Spinal cord (tissue), 10 donors: ENCODE data around the gene C20orf144. TPM values are rescaled to one million over a fixed set of nuclear protein-coding genes. Genes with fewer than 3 reads are reported as not detected.
A peak's percentile ranks its signal among the peaks of the same experiment; 100 is the strongest.

Experiments used
- DNase-seq, 6 donors: peaks; one replicate each; pipeline versions ENCODE4 v3.0.0 to v3.0.0-alpha.2; 2013 to 2015; ENCODE audit warnings: low spot score in 6 of 6, low read depth in 4 of 6
- H3K27ac ChIP-seq: one replicate; pipeline ENCODE4 v1.5.1; 2013; ENCODE audit warnings: low read depth, low read length, control low read depth
- H3K27me3 ChIP-seq: one replicate; pipeline ENCODE4 v1.6.1; 2013; ENCODE audit warnings: low read length; ENCODE audit not compliant: control insufficient read depth, insufficient read depth
- H3K36me3 ChIP-seq: one replicate; pipeline ENCODE4 v1.6.1; 2013; ENCODE audit warnings: low read length; ENCODE audit not compliant: control insufficient read depth, insufficient read depth
- H3K4me1 ChIP-seq: one replicate; pipeline ENCODE4 v1.6.1; 2013; ENCODE audit warnings: low read length; ENCODE audit not compliant: control insufficient read depth, insufficient read depth
- H3K4me3 ChIP-seq: one replicate; pipeline ENCODE4 v1.5.1; 2013; ENCODE audit warnings: low read depth, low read length, control low read depth
- H3K9me3 ChIP-seq: one replicate; pipeline ENCODE4 v1.6.1; 2013; ENCODE audit warnings: low read length; ENCODE audit not compliant: control insufficient read depth, insufficient read depth
- WGBS: methylation state at CpG from one replicate; pipeline ENCODE4 v1.1.5; 2013; ENCODE audit warnings: missing lambda C conversion rate; ENCODE audit not compliant: insufficient coverage; 5-methylcytosine and 5-hydroxymethylcytosine counted together
- polyA plus RNA-seq, 2 donors: library from polyadenylated mRNA; unstranded; fragments of 120-200 nt; gene quantifications; one replicate each; pipeline ENCODE4 v1.2.1, GENCODE V29; 2013; ENCODE audit not compliant: insufficient read length in 2 of 2
- total RNA-seq, 2 donors: library from RNA; depleted of rRNA in 1 of 2; stranded (reverse); fragments of 120-200 nt in 1 of 2; fragments of >200 nt in 1 of 2; gene quantifications; one replicate each; pipeline versions ENCODE4 v1.2.3 to v1.2.4, GENCODE V29; 2013 to 2014
- donor health status: healthy.

The C20orf144 gene
- total and polyA plus RNA-seq, 4 donors: 0.33 to 1.1 TPM; not detected in 2

DNA sequence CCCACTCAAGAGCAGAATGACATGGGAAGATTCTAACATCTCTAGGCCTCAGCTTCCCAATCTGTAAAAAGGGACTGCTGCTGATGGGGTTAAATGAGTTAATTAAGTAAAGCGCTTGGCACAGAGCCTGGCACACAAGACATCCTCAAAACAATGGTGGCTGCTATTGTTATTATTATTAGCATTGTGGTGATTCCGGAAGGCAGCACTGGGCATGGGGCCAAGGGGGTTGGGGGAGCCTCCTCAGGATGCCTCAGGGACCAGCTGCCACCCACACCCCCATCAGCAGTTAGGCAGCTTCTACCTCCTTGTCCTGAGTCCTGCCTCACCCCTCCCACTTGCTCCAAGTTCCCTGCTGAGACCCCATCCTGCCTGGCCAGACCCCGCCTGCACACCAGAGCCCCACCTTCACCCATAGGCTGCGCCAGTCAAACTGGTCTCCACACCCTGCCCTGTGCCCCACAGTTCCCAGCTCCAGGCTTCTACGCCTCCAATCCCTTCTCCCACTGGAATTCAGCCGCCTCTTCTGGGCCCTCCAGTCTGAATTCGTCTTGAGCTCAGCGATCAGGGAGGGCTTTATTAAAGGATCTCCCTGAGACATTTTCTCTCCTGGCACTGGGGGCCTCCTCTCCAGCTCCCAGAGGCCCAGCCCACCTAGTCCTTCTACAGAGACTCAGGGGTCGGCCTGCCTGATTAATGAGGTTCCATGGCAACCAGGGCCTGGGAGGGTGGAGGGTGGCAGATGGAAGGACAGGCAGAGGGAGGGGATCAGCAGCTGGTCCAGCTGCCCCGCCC lies 22.6 kb downstream of the C20orf144 start:
- peak in 2 of 6 donors; percentile 37 to 64 for DNase-seq
- H3K9me3 ChIP-seq: no peaks in the 10 kb centered on the region
- 12% methylated on average over 7 of the region's 10 CpGs for WGBS
- H3K4me3 ChIP-seq: peak overlapping the region; percentile 33
- no peaks in the 10 kb centered on the region for H3K27me3 ChIP-seq
- no peak overlapping the region for H3K27ac ChIP-seq
- peaks cover 6% of the 10 kb centered on the region for H3K36me3 ChIP-seq
- H3K4me1 ChIP-seq: peaks cover 20% of the 10 kb centered on the region

DNA sequence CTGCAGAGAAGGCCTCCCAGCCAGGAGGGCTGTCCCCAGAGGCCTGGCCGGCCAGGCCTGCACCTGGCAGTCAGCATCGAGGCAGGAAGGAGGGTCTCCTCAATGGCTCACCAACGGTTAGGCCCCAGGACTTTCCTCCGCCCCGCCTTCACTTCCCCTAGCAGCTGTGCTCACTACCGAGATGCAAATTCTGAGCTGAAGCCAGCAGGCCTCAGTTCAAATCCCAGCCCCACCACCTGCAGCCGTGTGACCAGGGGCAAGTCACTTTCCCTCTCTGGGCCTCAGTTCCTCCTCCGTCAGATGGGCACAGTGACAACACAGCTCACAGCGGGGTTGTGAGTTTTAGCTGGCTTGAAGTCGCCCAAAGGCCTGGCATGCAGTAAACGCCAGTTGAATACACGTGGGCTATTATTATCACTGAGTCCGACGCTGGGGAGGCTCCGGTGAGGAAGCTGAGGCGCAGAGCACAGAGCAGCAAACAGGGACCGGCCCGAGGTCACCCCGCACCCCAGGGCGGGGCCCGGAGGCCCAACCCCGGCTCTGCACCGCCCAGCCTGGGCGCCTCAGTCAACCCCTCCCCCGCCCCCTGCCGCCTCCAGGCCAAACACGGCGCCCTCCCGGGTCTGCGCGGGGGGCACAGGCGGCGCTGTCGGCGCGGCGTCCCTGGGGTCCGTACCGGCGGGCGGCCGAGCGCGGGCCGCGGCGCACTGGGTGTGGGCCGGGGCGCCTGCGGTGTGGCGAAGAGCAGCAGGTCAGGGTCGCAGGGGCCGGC lies 23.4 kb downstream of the C20orf144 start:
- no peak overlapping the region for H3K27ac ChIP-seq
- peaks cover 20% of the 10 kb centered on the region for H3K4me1 ChIP-seq
- H3K9me3 ChIP-seq: no peaks in the 10 kb centered on the region
- no peaks in the 10 kb centered on the region for H3K36me3 ChIP-seq
- peak overlapping the region; percentile 33 for H3K4me3 ChIP-seq
- no peaks in the 10 kb centered on the region for H3K27me3 ChIP-seq
- peak in 1 of 6 donors; percentile 31 for DNase-seq
- under 1% methylated on average over 52 of the region's 53 CpGs for WGBS

DNA sequence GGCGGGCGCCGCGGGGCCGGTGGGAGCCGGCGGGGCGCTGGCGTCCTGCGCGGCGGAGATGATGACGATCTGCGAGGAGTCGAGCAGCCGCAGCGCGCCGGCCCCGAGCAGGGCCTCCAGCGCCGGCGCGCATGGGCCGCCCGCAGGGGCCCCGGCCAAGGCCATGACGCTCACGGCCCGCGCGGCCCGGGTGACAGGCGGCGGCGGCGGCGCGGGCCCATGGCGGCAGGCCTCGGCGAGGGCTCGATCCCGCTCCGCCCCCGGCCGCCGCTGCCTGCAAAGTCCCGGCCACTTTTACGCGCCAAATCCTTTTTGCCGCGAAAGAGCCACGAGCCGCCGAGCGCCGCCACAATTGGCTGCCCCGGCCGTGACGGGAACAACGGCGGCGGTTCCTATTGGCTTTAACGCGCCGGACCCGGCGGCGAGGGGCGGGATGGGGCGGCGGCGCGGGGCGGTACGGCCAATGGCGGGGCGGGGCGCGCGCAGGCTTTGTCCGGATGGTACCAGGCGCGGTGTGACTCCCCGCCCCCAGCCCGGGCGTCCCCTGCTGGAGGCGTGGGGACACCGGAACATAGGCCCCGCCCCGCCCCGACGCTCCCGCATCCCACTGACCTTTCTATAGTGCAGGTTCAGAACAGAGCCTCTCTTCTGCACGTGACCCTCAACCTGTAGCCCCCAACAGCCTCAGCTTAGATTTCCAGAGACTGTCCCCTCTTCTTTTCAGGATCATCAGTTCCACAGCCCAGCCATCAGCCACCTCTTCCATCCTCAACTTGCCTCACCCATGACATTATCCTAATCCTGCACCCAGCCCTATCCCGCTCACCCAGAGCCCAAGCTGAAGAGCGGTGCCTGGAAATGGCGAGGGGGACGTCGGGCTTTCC lies 24.2 kb downstream of the C20orf144 start, which contains the start of gene E2F1:
Gene E2F1, minus strand, starts transcription at position 286 of the 884 bp plus-strand sequence. Its CDS starts 121 bp downstream, at position 165.
- DNase-seq: peak; percentile 63 to 98 (median 92)
- Histone ChIP-seq H3K27me3 (no peaks in the 10 kb centered on the region), H3K27ac (peak within 1 kb of the TSS; percentile 41), H3K36me3 (no peaks in the 10 kb centered on the region), H3K4me1 (peaks cover 20% of the 10 kb centered on the region), H3K4me3 (peak within 1 kb of the TSS; percentile 46), H3K9me3 (no peaks in the 10 kb centered on the region)
- 2% methylated on average over 101 of the region's 101 CpGs for WGBS

GRCh38 chr20:33686984-33687366 lies 24.8 kb downstream of the C20orf144 start:
- WGBS: 78% methylated on average over 11 of the region's 14 CpGs
- H3K27ac ChIP-seq: peak overlapping the region; percentile 41
- no peaks in the 10 kb centered on the region for H3K9me3 ChIP-seq
- H3K27me3 ChIP-seq: no peaks in the 10 kb centered on the region
- peak overlapping the region; percentile 46 for H3K4me3 ChIP-seq
- no peak for DNase-seq
- no peaks in the 10 kb centered on the region for H3K36me3 ChIP-seq
- peaks cover 20% of the 10 kb centered on the region for H3K4me1 ChIP-seq

GRCh38 chr20:33687370-33687915 lies 25.3 kb downstream of the C20orf144 start:
- Histone ChIP-seq H3K36me3 (no peaks in the 10 kb centered on the region), H3K9me3 (no peaks in the 10 kb centered on the region), H3K4me3 (no peak overlapping the region), H3K27ac (no peak overlapping the region), H3K27me3 (no peaks in the 10 kb centered on the region), H3K4me1 (peaks cover 20% of the 10 kb centered on the region)
- DNase-seq: no peak
- WGBS: 85% methylated on average over 6 of the region's 8 CpGs

- H3K9me3 ChIP-seq: no peaks in the 10 kb centered on the region
- peaks cover 22% of the 10 kb centered on the region for H3K4me1 ChIP-seq
- H3K27me3 ChIP-seq: no peaks in the 10 kb centered on the region
- no peak for DNase-seq
- no peak overlapping the region for H3K27ac ChIP-seq
- H3K4me3 ChIP-seq: no peak overlapping the region
- H3K36me3 ChIP-seq: no peaks in the 10 kb centered on the region
- WGBS: 100% methylated on average over 2 of the region's 3 CpGs
Observed at GRCh38 chr20:33687993-33688937, 26.1 kb downstream of the C20orf144 start.

DNA sequence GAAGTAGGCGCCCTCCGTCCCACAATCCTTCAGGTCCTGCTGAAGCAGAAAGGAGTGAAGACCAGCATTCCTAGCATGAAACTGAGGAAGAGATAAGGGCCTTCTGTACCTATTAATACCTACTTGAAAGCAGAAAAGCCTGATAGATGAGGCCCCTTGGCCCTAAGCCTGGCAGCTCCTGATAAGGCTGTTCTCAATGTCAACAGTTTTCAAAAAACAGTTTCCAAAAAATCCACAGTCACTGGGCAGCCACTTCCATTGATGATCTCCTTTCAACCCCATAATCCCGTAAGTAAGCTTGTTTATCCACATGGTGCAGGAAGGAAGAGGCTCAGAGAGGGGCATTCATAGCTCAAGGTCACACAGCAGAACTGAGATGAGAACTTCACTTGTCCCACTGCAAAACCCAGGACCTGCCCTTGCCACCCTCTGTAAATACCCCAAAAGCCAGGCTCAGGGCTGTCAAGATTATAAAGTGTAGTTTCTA lies 26.9 kb downstream of the C20orf144 start:
- Histone ChIP-seq H3K27me3 (no peaks in the 10 kb centered on the region), H3K9me3 (no peaks in the 10 kb centered on the region), H3K27ac (no peak overlapping the region), H3K4me1 (peaks cover 29% of the 10 kb centered on the region), H3K36me3 (no peaks in the 10 kb centered on the region), H3K4me3 (no peak overlapping the region)
- 80% methylated on average over 1 of the region's 3 CpGs for WGBS
- no peak for DNase-seq

- WGBS: no CpG with 5 or more reads among the region's 1 CpG
Observed at GRCh38 chr20:33689493-33689892, 27.4 kb downstream of the C20orf144 start.

More at GRCh38 chr20:33689493-33689892, 27.4 kb downstream of the C20orf144 start:
- H3K4me1 ChIP-seq: peaks cover 33% of the 10 kb centered on the region
- H3K4me3 ChIP-seq: no peak overlapping the region
- no peaks in the 10 kb centered on the region for H3K9me3 ChIP-seq
- no peak for DNase-seq
- no peak overlapping the region for H3K27ac ChIP-seq
- no peaks in the 10 kb centered on the region for H3K36me3 ChIP-seq
- no peaks in the 10 kb centered on the region for H3K27me3 ChIP-seq
